Testis (tissue), 3 donors: ENCODE measurements around the gene CAMKK1. TPM values are rescaled to one million over a fixed set of nuclear protein-coding genes. Genes with fewer than 3 reads are reported as not detected.

Source experiments
- DNase-seq: peaks from one replicate; pipeline ENCODE4 v3.0.0-alpha.2; 2019
- H3K27ac ChIP-seq, 2 donors: fragments of 200-600 bp; sonication (generic); one replicate each; pipeline ENCODE4 v1.5.1; 2019
- H3K27me3 ChIP-seq: fragments of 200-600 bp; sonication (generic); one replicate; pipeline ENCODE4 v1.5.1; 2019
- H3K36me3 ChIP-seq: fragments of 200-600 bp; sonication (generic); one replicate; pipeline ENCODE4 v1.5.1; 2017; ENCODE audit warnings: low read depth; ENCODE audit errors: missing control alignments
- H3K4me1 ChIP-seq: fragments of 200-600 bp; sonication (generic); one replicate; pipeline ENCODE4 v1.5.1; 2019
- H3K4me3 ChIP-seq, 2 donors: fragments of 200-600 bp; sonication (generic); one replicate each; pipeline ENCODE4 v1.5.1; 2017 to 2019
- H3K9me3 ChIP-seq: fragments of 200-600 bp; sonication (generic); one replicate; pipeline ENCODE4 v1.5.1; 2017
- POLR2A ChIP-seq: fragments of 450-650 bp; IDR thresholded peaks from one replicate; pipeline ENCODE4 v1.6.1; 2017; ENCODE audit warnings: antibody characterized with exemption, mild to moderate bottlenecking, moderate library complexity
- WGBS, 2 donors: methylation state at CpG; one replicate each; pipeline ENCODE4 v1.1.5; 2018; 5-methylcytosine and 5-hydroxymethylcytosine counted together
- intact Hi-C: fragments of 100-400 bp; cut with DNase I; formaldehyde crosslinking; loops from one replicate; pipeline ENCODE4 v1.15.1; 2023; ENCODE audit warnings: low total_unique reads
- polyA plus RNA-seq: library from polyadenylated mRNA; stranded (reverse); fragments of 350-450 nt; fragmentation: Illumina TruSeq; extraction: RNeasy Lipid Tissue Mini Kit (QIAGEN cat#74804); gene quantifications from one replicate; pipeline ENCODE4 v1.2.3, GENCODE V29; 2014; ENCODE audit warnings: low read depth, low replicate concordance; ENCODE audit not compliant: insufficient read depth
- total RNA-seq, 2 donors: library from RNA; depleted of rRNA; stranded (reverse); fragments of >200 nt; gene quantifications; one replicate each; pipeline ENCODE4 v1.2.3, GENCODE V29; 2016
- TF ChIP-seq, protein P1 (sequence below), 3 experiments: fragments of 450-650 bp in 2 of 3; fragments of 200-600 bp in 1 of 3; sonication (generic) in 1 of 3; IDR thresholded peaks; one replicate each; pipeline ENCODE4 v1.5.1; 2016 to 2019; ENCODE audit warnings: antibody characterized with exemption in 3 of 3, mild to moderate bottlenecking in 2 of 3, moderate library complexity in 1 of 3

The CAMKK1 gene
- total and polyA plus RNA-seq, 3 donors from 2014 or later: 18.5 to 21.6 (median 19.7) TPM

DNA sequence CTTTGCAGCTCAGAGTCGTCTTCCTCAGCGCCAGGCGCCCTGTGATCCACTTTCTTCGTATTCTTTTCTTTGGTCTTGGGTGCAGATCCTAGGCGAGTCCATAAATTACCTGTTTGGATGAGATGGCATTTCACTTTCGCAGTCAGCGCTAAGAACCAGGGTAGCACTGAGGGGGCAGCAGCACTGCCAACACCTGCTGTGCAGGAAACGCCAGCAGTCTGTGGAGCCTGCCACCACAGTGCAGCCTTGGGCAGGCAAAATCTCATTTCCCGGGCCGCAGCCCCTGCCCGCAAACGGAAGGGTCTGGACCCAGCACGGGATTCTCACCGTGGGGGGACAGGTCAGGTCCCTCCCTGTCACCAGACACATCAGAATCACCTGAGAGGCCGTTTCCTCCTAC, 79.7 kb downstream of the CAMKK1 start:
- H3K36me3 ChIP-seq: no peaks in the 10 kb centered on the region
- no peak overlapping the region for H3K27ac ChIP-seq
- no peaks in the 10 kb centered on the region for H3K27me3 ChIP-seq
- H3K4me3 ChIP-seq: no peak overlapping the region
- H3K4me1 ChIP-seq: peaks cover 10% of the 10 kb centered on the region
- H3K9me3 ChIP-seq: no peaks in the 10 kb centered on the region
- intact Hi-C loops: no loop called here
- WGBS, 2 donors: 69 to 84% methylated on average over 13 to 15 of the region's 15 CpGs
- DNase-seq: no peak
- TF ChIP-seq, protein P1, sequence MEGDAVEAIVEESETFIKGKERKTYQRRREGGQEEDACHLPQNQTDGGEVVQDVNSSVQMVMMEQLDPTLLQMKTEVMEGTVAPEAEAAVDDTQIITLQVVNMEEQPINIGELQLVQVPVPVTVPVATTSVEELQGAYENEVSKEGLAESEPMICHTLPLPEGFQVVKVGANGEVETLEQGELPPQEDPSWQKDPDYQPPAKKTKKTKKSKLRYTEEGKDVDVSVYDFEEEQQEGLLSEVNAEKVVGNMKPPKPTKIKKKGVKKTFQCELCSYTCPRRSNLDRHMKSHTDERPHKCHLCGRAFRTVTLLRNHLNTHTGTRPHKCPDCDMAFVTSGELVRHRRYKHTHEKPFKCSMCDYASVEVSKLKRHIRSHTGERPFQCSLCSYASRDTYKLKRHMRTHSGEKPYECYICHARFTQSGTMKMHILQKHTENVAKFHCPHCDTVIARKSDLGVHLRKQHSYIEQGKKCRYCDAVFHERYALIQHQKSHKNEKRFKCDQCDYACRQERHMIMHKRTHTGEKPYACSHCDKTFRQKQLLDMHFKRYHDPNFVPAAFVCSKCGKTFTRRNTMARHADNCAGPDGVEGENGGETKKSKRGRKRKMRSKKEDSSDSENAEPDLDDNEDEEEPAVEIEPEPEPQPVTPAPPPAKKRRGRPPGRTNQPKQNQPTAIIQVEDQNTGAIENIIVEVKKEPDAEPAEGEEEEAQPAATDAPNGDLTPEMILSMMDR (IDR thresholded peaks at IDR 0.05): no peak
- TF ChIP-seq POLR2A: no peak

- Histone ChIP-seq H3K27ac (no peak overlapping the region), H3K4me3 (no peak overlapping the region), H3K4me1 (peaks cover 10% of the 10 kb centered on the region), H3K9me3 (no peaks in the 10 kb centered on the region), H3K36me3 (no peaks in the 10 kb centered on the region), H3K27me3 (no peaks in the 10 kb centered on the region)
- WGBS, 2 donors: 72 to 85% methylated on average over 12 of the region's 12 CpGs
- peak; percentile 73 for DNase-seq
- TF ChIP-seq POLR2A: no peak
- TF ChIP-seq, protein P1 (IDR thresholded peaks at IDR 0.05): no peak
- intact Hi-C loops: no loop called here
These were observed 80.1 kb downstream of the CAMKK1 start for GRCh38 chr17:3812771-3813170.

- H3K36me3 ChIP-seq: no peaks in the 10 kb centered on the region
These were observed 80.6 kb downstream of the CAMKK1 start for GRCh38 chr17:3812284-3812683.

More at GRCh38 chr17:3812284-3812683, 80.6 kb downstream of the CAMKK1 start:
- 75 to 80% methylated on average over 7 to 10 of the region's 10 CpGs for WGBS, 2 donors
- TF ChIP-seq POLR2A: no peak
- TF ChIP-seq, protein P1 (IDR thresholded peaks at IDR 0.05): no peak
- no peaks in the 10 kb centered on the region for H3K27me3 ChIP-seq
- peaks cover 10% of the 10 kb centered on the region for H3K4me1 ChIP-seq
- H3K9me3 ChIP-seq: no peaks in the 10 kb centered on the region
- no peak for DNase-seq
- no peak overlapping the region for H3K4me3 ChIP-seq
- intact Hi-C loops: no loop called here
- H3K27ac ChIP-seq: no peak overlapping the region

Other genes starting within 250 kb of the CAMKK1 start
- gene TAX1BP3, start 224.5 kb downstream of the CAMKK1 start, total RNA-seq: 100 to 1,000 TPM; 150 to 212 TPM
- gene TAX1BP3, start 224.5 kb downstream of the CAMKK1 start, polyA plus RNA-seq: 93.6 TPM
- 10 to 100 TPM; 39.0 to 46.5 TPM for gene EMC6, start 224.2 kb downstream of the CAMKK1 start, total RNA-seq
- gene EMC6, start 224.2 kb downstream of the CAMKK1 start, polyA plus RNA-seq: 74.1 TPM
- 1 to 10 TPM; 2.0 to 3.0 TPM for gene P2RX5, start 196.9 kb downstream of the CAMKK1 start, total RNA-seq
- 3.7 TPM for gene P2RX5, start 196.9 kb downstream of the CAMKK1 start, polyA plus RNA-seq
- gene HASPIN, start 169.2 kb downstream of the CAMKK1 start, total RNA-seq: 10 to 100 TPM; 14.9 to 16.7 TPM
- gene HASPIN, start 169.2 kb downstream of the CAMKK1 start, polyA plus RNA-seq: 20.5 TPM
- gene ITGAE, start 91.9 kb downstream of the CAMKK1 start, total RNA-seq: 10 to 100 TPM; 13.1 to 16.1 TPM
- 46.7 TPM for gene ITGAE, start 91.9 kb downstream of the CAMKK1 start, polyA plus RNA-seq
- 10 to 100 TPM; 37.2 to 37.7 TPM for gene NCBP3, start 46.8 kb downstream of the CAMKK1 start, total RNA-seq
- 61.6 TPM for gene NCBP3, start 46.8 kb downstream of the CAMKK1 start, polyA plus RNA-seq
- 10 to 100 TPM in 1 of 2 donors, 1 to 10 TPM in 1; 5.0 to 15.2 TPM for gene P2RX1, start 23.4 kb upstream of the CAMKK1 start, total RNA-seq
- gene P2RX1, start 23.4 kb upstream of the CAMKK1 start, polyA plus RNA-seq: 2.5 TPM
- 10 to 100 TPM in 1 of 2 donors, 1 to 10 TPM in 1; 8.0 to 19.6 TPM for gene ATP2A3, start 71.4 kb upstream of the CAMKK1 start, total RNA-seq
- 8.2 TPM for gene ATP2A3, start 71.4 kb upstream of the CAMKK1 start, polyA plus RNA-seq
- 100 to 1,000 TPM; 115 to 129 TPM for gene ZZEF1, start 250.0 kb upstream of the CAMKK1 start, total RNA-seq
- 36.3 TPM for gene ZZEF1, start 250.0 kb upstream of the CAMKK1 start, polyA plus RNA-seq